ENCODE data around the gene LRTM2.

Gene LRTM2

DNA sequence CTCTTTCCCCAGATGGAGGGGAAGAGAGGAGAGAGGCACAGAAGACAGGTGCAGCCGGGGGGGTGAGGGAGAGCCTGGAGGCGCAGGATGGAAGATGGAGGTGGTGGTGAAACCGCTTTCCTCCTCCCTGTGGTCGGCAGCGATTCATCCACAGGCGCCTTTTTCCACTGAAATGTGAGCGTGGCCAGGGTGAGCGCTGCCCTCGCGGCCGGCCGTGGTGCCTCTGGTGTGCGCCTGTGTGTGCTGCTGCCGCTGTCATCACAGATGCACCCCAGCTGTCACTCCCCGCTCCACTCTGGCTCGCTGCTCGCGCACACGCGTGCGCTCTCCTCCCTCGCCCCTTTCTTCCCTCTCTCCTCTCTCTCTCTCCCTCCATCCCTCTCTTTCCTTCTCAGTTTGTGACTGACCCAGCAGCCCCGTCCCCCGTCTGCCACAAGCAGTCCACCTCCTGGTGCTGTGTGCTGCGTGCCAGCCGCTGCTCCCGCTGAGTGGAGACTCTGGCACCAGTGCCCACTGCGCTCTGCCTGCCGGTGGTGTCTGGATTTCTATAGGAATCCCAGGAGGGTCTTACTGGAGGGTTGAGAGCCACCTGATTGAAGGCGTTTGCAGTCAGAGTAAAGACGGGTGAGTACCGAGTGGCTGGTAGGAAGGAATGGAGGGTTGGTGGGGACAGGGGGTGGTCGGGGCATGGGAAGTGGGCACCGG is at the start of gene LRTM2:
TSS of gene LRTM2 (plus strand) at position 375 of the 705 bp plus-strand sequence. CDS start 7,584 bp downstream, outside the sequence.
- H3K27ac ChIP-seq (ENCODE audit: low read depth, low read length) = no peak within 1 kb of the TSS
- no peaks in the 10 kb centered on the region for H3K4me1 ChIP-seq (ENCODE audit: insufficient read depth, low read length)
- no peak within 1 kb of the TSS for H3K4me3 ChIP-seq (ENCODE audit: low read depth in 1 of 2, low read length in 2 of 2)
- no peaks in the 10 kb centered on the region for H3K9me3 ChIP-seq (ENCODE audit: low read length)
- H3K9ac ChIP-seq (ENCODE audit: low read length) = no peak within 1 kb of the TSS
- no peaks in the 10 kb centered on the region for H3K36me3 ChIP-seq (ENCODE audit: insufficient read depth, low read length)
- peaks cover 6 to 51% of the 10 kb centered on the region in 2 donors for H3K27me3 ChIP-seq (ENCODE audit: control insufficient read depth in 1 of 2, insufficient read depth in 2 of 2, low read length in 2 of 2)

DNA sequence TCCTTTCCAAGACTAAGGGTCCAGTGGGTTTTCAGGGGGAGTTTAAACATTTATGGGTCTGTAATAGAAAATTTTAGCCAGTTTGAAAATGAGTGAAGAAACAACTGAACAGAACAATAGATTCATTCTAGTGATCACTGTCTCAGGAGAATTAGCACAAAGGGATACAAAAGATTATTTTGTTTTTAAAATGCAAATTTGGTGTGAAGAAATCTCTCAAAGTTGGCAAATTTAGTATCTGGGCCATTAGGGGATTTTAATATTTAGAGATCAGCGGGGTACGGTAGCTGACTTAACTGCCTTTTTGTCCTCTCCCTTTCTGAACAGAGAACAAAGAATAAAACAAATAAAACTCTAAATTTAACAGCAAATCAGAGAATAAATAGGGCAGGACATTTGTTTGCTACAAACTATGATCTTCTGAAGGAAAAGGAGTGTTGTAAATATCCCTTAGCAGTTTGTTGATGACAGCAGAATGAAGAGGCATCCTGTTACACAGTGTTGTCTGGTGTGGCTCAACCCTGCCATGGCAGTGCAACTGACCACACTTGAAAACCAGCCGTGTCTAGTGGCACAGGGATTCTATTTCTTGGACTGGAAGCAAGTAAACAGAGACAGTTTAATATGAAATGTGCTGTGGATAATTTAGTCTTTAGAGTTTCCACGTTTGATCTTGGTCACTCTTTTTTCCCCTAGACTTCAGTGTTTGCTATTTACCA is 46.3 kb upstream of the LRTM2 start:
- Histone ChIP-seq H3K36me3 (ENCODE audit: insufficient read depth, low read length) (peaks cover 8% of the 10 kb centered on the region), H3K9me3 (ENCODE audit: low read length) (no peaks in the 10 kb centered on the region), H3K9ac (ENCODE audit: low read length) (no peak overlapping the region), H3K4me1 (ENCODE audit: insufficient read depth, low read length) (no peaks in the 10 kb centered on the region), H3K27ac (ENCODE audit: low read depth, low read length) (no peak overlapping the region), H3K4me3 (ENCODE audit: low read depth in 1 of 2, low read length in 2 of 2) (no peak overlapping the region), H3K27me3 (ENCODE audit: control insufficient read depth in 1 of 2, insufficient read depth in 2 of 2, low read length in 2 of 2) (no peaks in the 10 kb centered on the region)

DNA sequence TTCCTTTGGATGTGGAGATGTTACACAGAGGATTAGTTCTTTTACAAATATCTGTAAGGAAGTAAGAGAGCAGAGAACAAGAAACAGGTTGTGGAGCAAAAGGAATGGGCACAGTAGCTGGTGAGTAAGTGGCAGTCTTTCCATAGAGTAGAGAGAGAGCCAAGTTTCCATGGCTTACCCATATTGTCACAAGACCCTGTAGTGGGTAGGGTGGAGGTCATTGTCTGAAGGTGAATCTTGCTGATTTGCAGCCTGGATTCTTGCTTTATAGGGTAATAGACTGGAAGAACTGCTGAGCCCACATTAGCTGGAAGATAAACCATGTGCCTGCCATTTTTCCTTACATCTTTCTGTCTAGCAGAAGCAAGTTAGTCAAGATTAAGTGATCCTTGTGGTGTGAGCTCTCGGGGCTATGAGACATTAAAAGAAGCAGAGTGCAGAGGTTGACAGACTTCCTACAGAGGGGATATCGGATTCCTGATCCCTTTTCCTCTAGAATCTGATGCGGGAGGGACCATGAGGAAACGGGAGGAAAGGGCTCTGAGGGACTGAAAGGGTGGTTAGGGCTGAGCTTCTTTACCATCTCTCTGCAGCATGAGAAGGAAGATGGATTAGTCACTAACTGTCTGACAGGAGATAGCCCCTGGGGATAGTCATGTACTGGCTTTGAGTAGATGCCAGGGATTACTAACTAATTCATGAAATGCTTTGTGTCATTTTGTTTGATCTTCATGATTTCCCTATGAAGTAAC is 44.0 kb upstream of the LRTM2 start:
- Histone ChIP-seq H3K9ac (ENCODE audit: low read length) (no peak overlapping the region), H3K4me1 (ENCODE audit: insufficient read depth, low read length) (peaks cover 7% of the 10 kb centered on the region), H3K27ac (ENCODE audit: low read depth, low read length) (no peak overlapping the region)

DNA sequence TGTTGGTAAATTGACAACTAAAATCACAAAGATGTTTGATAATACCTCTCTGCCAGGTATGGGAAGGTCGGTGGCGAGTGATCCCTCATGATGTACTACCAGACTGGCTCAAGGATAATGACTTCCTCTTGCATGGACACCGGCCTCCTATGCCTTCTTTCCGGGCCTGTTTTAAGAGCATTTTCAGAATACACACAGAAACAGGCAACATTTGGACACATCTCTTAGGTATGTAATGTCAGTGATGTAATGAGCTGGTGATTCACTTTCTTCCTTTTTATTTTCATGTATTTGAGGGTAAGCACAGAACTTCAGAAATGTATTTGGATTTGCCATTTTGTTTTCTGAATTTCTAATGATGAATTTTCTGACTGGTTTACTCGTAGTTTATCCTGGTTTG is 42.6 kb upstream of the LRTM2 start:
- no peaks in the 10 kb centered on the region for H3K9me3 ChIP-seq (ENCODE audit: low read length)
- peaks cover 23% of the 10 kb centered on the region for H3K36me3 ChIP-seq (ENCODE audit: insufficient read depth, low read length)
- no peaks in the 10 kb centered on the region for H3K27me3 ChIP-seq (ENCODE audit: control insufficient read depth in 1 of 2, insufficient read depth in 2 of 2, low read length in 2 of 2)
- H3K4me1 ChIP-seq (ENCODE audit: insufficient read depth, low read length) = peaks cover 7% of the 10 kb centered on the region
- no peak overlapping the region for H3K9ac ChIP-seq (ENCODE audit: low read length)
- no peak overlapping the region for H3K27ac ChIP-seq (ENCODE audit: low read depth, low read length)
- no peak overlapping the region for H3K4me3 ChIP-seq (ENCODE audit: low read depth in 1 of 2, low read length in 2 of 2)

More for the DNA sequence above, 44.0 kb upstream of the LRTM2 start:
- Histone ChIP-seq H3K4me3 (ENCODE audit: low read depth in 1 of 2, low read length in 2 of 2) (no peak overlapping the region), H3K27me3 (ENCODE audit: control insufficient read depth in 1 of 2, insufficient read depth in 2 of 2, low read length in 2 of 2) (no peaks in the 10 kb centered on the region), H3K36me3 (ENCODE audit: insufficient read depth, low read length) (peaks cover 14% of the 10 kb centered on the region), H3K9me3 (ENCODE audit: low read length) (no peaks in the 10 kb centered on the region)

DNA sequence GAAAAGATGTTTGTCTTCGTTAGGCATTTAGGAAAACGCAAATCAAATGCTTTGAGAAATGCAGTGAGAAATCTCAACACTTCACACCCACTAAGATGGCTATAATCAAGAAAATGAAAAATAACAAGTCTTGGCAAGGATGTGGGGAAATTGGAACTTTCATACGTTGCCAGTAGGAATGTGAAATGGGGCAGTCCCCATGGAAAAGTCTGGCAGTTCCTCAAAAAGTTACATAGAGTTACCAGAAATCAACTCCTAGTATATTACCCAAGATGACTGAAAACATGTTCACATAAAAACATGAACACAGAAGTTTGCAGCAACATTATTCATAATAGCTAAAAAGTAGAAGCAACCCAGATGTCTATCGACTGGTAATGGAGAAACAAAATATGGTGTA is 41.5 kb upstream of the LRTM2 start:
- Histone ChIP-seq H3K36me3 (ENCODE audit: insufficient read depth, low read length) (peaks cover 26% of the 10 kb centered on the region), H3K9ac (ENCODE audit: low read length) (no peak overlapping the region), H3K4me3 (ENCODE audit: low read depth in 1 of 2, low read length in 2 of 2) (no peak overlapping the region), H3K9me3 (ENCODE audit: low read length) (no peaks in the 10 kb centered on the region), H3K27ac (ENCODE audit: low read depth, low read length) (no peak overlapping the region), H3K27me3 (ENCODE audit: control insufficient read depth in 1 of 2, insufficient read depth in 2 of 2, low read length in 2 of 2) (no peaks in the 10 kb centered on the region), H3K4me1 (ENCODE audit: insufficient read depth, low read length) (peaks cover 7% of the 10 kb centered on the region)

DNA sequence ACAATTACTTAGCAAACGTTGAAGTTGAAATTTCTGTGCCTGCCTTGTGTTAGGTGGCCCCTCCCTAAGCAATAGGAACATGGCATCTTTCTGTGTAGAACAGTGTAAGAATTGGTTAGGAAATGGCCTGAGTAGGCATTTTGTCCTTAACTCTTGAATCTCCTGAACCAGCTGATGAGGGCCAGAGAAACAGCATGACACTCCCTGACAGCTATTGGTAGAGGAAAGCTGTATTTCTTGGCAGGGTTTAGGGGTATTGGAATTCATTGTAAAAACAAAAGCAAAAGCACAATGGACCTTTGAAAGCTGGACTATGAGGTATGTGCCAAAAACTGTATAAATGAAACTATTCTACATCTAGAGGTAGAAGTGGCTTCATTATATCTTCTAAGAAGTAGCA is 40.6 kb upstream of the LRTM2 start:
- Histone ChIP-seq H3K4me3 (ENCODE audit: low read depth in 1 of 2, low read length in 2 of 2) (no peak overlapping the region), H3K9me3 (ENCODE audit: low read length) (no peaks in the 10 kb centered on the region), H3K9ac (ENCODE audit: low read length) (no peak overlapping the region), H3K4me1 (ENCODE audit: insufficient read depth, low read length) (peaks cover 7% of the 10 kb centered on the region), H3K36me3 (ENCODE audit: insufficient read depth, low read length) (peaks cover 30% of the 10 kb centered on the region), H3K27me3 (ENCODE audit: control insufficient read depth in 1 of 2, insufficient read depth in 2 of 2, low read length in 2 of 2) (no peaks in the 10 kb centered on the region), H3K27ac (ENCODE audit: low read depth, low read length) (no peak overlapping the region)

DNA sequence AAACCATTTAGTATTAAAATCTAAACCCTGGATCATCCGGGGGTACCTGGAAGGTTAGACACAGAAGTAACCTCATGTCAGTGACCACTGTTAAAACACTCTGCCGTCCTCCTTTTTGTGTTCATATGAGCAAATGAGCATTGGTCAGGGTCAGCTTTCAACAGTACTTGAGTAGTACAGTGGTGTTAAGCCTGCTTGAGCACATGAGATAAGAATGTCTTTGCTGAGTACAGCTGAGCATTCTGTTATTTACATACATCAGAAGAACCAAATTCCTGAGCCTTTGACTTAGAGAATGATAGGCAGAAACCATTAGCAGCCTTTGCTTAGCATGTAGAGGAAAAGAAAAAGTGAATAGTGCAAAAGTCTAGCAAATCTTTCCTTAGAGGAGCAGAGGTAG is 38.6 kb upstream of the LRTM2 start:
- Histone ChIP-seq H3K27ac (ENCODE audit: low read depth, low read length) (no peak overlapping the region), H3K36me3 (ENCODE audit: insufficient read depth, low read length) (peaks cover 37% of the 10 kb centered on the region), H3K9me3 (ENCODE audit: low read length) (no peaks in the 10 kb centered on the region), H3K4me1 (ENCODE audit: insufficient read depth, low read length) (peaks cover 7% of the 10 kb centered on the region), H3K9ac (ENCODE audit: low read length) (no peak overlapping the region), H3K27me3 (ENCODE audit: control insufficient read depth in 1 of 2, insufficient read depth in 2 of 2, low read length in 2 of 2) (no peaks in the 10 kb centered on the region), H3K4me3 (ENCODE audit: low read depth in 1 of 2, low read length in 2 of 2) (no peak overlapping the region)

DNA sequence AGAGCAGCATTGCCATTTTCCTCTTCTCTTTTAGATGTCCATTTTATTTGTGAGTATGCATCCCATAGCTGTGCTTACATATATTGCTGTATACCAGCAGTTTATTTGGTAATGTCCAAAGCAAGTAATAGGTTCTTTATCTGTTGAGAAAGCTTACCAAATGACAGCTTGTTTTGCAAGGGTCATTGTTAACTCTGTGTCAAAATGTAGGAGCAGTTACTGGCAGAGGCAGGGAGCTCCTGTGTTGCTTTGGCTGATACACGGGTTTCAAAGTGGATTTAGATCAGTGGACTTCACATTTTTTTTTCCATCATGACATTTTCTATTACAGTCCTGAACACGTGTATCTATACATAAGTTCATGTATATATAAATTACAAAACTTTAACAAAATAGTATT is 38.1 kb upstream of the LRTM2 start:
- H3K36me3 ChIP-seq (ENCODE audit: insufficient read depth, low read length) = peaks cover 37% of the 10 kb centered on the region

DNA sequence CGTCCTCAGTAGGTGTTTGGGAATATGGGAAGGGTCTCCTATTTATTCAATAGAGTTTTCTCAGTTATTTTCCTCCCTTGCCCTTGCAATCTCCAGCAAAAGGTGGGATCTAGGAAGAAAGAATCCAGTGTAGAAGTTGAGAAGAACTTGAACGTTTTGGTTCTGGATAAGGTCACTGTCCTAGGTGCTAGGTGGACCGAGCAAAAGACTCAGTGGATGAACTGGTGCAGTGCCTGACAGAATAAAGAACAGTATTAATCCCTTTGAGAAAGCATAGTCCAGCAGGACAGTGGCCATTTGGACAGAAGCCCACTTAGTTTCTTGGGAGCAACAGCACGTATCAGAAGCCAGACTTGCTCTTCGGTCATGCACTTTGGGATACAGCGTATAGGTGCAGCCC is 32.7 kb upstream of the LRTM2 start:
- Histone ChIP-seq H3K4me3 (ENCODE audit: low read depth in 1 of 2, low read length in 2 of 2) (no peak overlapping the region), H3K9me3 (ENCODE audit: low read length) (no peaks in the 10 kb centered on the region), H3K4me1 (ENCODE audit: insufficient read depth, low read length) (no peaks in the 10 kb centered on the region), H3K27ac (ENCODE audit: low read depth, low read length) (no peak overlapping the region), H3K36me3 (ENCODE audit: insufficient read depth, low read length) (peaks cover 18% of the 10 kb centered on the region), H3K9ac (ENCODE audit: low read length) (no peak overlapping the region), H3K27me3 (ENCODE audit: control insufficient read depth in 1 of 2, insufficient read depth in 2 of 2, low read length in 2 of 2) (no peaks in the 10 kb centered on the region)

More for the DNA sequence above, 38.1 kb upstream of the LRTM2 start:
- Histone ChIP-seq H3K4me3 (ENCODE audit: low read depth in 1 of 2, low read length in 2 of 2) (no peak overlapping the region), H3K27me3 (ENCODE audit: control insufficient read depth in 1 of 2, insufficient read depth in 2 of 2, low read length in 2 of 2) (no peaks in the 10 kb centered on the region), H3K27ac (ENCODE audit: low read depth, low read length) (no peak overlapping the region), H3K9me3 (ENCODE audit: low read length) (no peaks in the 10 kb centered on the region), H3K9ac (ENCODE audit: low read length) (no peak overlapping the region), H3K4me1 (ENCODE audit: insufficient read depth, low read length) (peaks cover 7% of the 10 kb centered on the region)

DNA sequence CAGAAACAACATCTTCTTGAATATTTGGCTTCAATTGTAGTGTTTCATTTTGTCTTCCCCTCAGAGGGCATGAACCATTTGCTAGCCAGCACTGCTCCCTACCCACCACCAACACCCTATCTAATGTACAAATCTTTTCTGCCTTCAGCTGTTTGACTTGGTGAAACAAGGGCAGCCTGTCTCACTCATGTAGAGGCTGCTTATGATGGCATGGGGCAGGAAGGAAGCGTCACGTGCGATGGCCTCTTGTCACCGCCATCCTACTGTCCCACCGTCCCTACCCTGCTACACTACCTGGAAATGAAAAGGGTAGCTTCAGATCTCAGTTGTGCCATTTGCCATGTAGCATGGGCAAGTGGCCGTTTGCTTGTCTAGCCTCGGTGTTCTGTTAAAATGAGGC is 29.9 kb upstream of the LRTM2 start:
- Histone ChIP-seq H3K27me3 (ENCODE audit: control insufficient read depth in 1 of 2, insufficient read depth in 2 of 2, low read length in 2 of 2) (no peaks in the 10 kb centered on the region), H3K36me3 (ENCODE audit: insufficient read depth, low read length) (peaks cover 6% of the 10 kb centered on the region), H3K4me1 (ENCODE audit: insufficient read depth, low read length) (peaks cover 8% of the 10 kb centered on the region), H3K27ac (ENCODE audit: low read depth, low read length) (no peak overlapping the region), H3K4me3 (ENCODE audit: low read depth in 1 of 2, low read length in 2 of 2) (no peak overlapping the region), H3K9ac (ENCODE audit: low read length) (no peak overlapping the region), H3K9me3 (ENCODE audit: low read length) (no peaks in the 10 kb centered on the region)

DNA sequence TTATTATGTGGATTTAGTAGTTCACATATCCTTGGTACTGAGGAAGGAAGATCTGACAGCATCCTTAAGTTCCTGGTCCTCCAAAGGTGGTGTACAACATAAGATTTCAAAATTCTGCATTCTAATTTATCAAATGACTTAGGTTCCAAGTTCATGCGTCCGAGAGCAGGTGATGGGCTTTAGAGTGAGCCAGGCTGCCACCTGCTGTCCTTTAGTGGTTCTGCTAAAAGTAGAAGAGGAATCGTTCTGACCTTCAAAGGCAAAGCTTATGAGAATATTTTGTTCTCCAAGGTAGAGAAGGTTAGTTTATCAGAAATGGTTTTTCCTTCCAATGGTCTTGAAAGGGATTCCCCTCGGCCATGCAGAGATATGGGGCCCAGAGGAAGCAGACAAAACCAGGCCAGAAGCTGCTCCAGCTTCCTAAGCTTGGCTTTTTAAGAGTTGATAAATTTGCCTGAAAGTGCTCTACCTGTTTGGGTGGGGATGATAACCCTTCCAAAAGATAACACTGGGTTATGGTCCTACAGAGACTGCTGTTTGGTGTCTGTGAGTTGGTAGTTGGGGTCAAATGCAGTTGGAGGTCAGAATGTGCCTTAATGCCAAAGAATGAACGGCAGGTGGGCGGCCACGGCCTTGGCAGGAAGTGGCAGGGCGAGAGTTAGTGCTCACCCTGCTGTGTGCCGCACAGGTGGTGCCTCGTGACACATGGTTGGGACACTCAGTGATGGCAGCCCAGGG is 29.1 kb upstream of the LRTM2 start:
- H3K36me3 ChIP-seq (ENCODE audit: insufficient read depth, low read length) = no peaks in the 10 kb centered on the region
- no peak overlapping the region for H3K4me3 ChIP-seq (ENCODE audit: low read depth in 1 of 2, low read length in 2 of 2)
- no peak overlapping the region for H3K27ac ChIP-seq (ENCODE audit: low read depth, low read length)
- H3K9ac ChIP-seq (ENCODE audit: low read length) = no peak overlapping the region
- no peaks in the 10 kb centered on the region for H3K9me3 ChIP-seq (ENCODE audit: low read length)
- H3K27me3 ChIP-seq (ENCODE audit: control insufficient read depth in 1 of 2, insufficient read depth in 2 of 2, low read length in 2 of 2) = no peaks in the 10 kb centered on the region
- peaks cover 13% of the 10 kb centered on the region for H3K4me1 ChIP-seq (ENCODE audit: insufficient read depth, low read length)
